Measurements from ENCODE around the gene MYOZ3. TPM values are rescaled to one million over a fixed set of nuclear protein-coding genes. Genes with fewer than 3 reads are reported as not detected.
A peak's percentile ranks its signal among the peaks of the same experiment; 100 is the strongest.

Gene MYOZ3
- total RNA-seq: under 1 TPM in 1 of 4 donors, not detected in 3; 0.10 TPM

GRCh38 chr5:150661086-150661485 lies at the start of gene MYOZ3:
Gene MYOZ3, plus strand, starts transcription at chr5:150661251. Its CDS starts 1,691 bp downstream, at chr5:150662942.
- TF ChIP-seq CTCF (IDR thresholded peaks at IDR 0.05): no peak
- TF ChIP-seq POLR2A (IDR thresholded peaks at IDR 0.05): no peak
- intact Hi-C loops (cut with DNase I; ENCODE audit: low total_unique reads): no loop called here
- 76 to 79% methylated on average over 7 of the region's 7 CpGs for WGBS, 2 donors
- peak in 1 of 2 donors; percentile 23 for DNase-seq (ENCODE audit: low spot score in 2 of 2)
- H3K4me3 ChIP-seq (ENCODE audit: low read depth, poor library complexity, severe bottlenecking): no peak within 1 kb of the TSS

- no peak for TF ChIP-seq POLR2A (IDR thresholded peaks at IDR 0.05)
- TF ChIP-seq CTCF (IDR thresholded peaks at IDR 0.05): no peak
- 63 to 70% methylated on average over 4 of the region's 4 CpGs for WGBS, 2 donors
- DNase-seq (ENCODE audit: low spot score in 2 of 2): no peak
- H3K4me3 ChIP-seq (ENCODE audit: low read depth, poor library complexity, severe bottlenecking): no peak overlapping the region
- intact Hi-C loops (cut with DNase I; ENCODE audit: low total_unique reads): no loop called here
Measured at GRCh38 chr5:150612405-150612804, 48.6 kb upstream of the MYOZ3 start.

GRCh38 chr5:150612905-150613670 lies 48.0 kb upstream of the MYOZ3 start:
- intact Hi-C loops (cut with DNase I; ENCODE audit: low total_unique reads): no loop called here
- no peak for DNase-seq (ENCODE audit: low spot score in 2 of 2)
- 64 to 75% methylated on average over 4 of the region's 4 CpGs for WGBS, 2 donors

GRCh38 chr5:150613991-150614660 lies 46.9 kb upstream of the MYOZ3 start:
- no peak for DNase-seq (ENCODE audit: low spot score in 2 of 2)
- no peak for TF ChIP-seq POLR2A (IDR thresholded peaks at IDR 0.05)
- TF ChIP-seq CTCF (IDR thresholded peaks at IDR 0.05): no peak
- intact Hi-C loops (cut with DNase I; ENCODE audit: low total_unique reads): no loop called here
- H3K4me3 ChIP-seq (ENCODE audit: low read depth, poor library complexity, severe bottlenecking): no peak overlapping the region
- WGBS, 2 donors: 73 to 78% methylated on average over 9 of the region's 9 CpGs

More at GRCh38 chr5:150612905-150613670, 48.0 kb upstream of the MYOZ3 start:
- TF ChIP-seq CTCF (IDR thresholded peaks at IDR 0.05): no peak
- no peak for TF ChIP-seq POLR2A (IDR thresholded peaks at IDR 0.05)
- H3K4me3 ChIP-seq (ENCODE audit: low read depth, poor library complexity, severe bottlenecking): no peak overlapping the region

- intact Hi-C loops (cut with DNase I; ENCODE audit: low total_unique reads): no loop called here
- WGBS, 2 donors: 63 to 71% methylated on average over 3 to 4 of the region's 4 CpGs
- TF ChIP-seq POLR2A (IDR thresholded peaks at IDR 0.05): no peak
- no peak for TF ChIP-seq CTCF (IDR thresholded peaks at IDR 0.05)
- H3K4me3 ChIP-seq (ENCODE audit: low read depth, poor library complexity, severe bottlenecking): no peak overlapping the region
- DNase-seq (ENCODE audit: low spot score in 2 of 2): no peak
Measured at GRCh38 chr5:150614661-150615060, 46.4 kb upstream of the MYOZ3 start.

All from lower leg skin (tissue), 4 donors.